ENCODE measurements around the gene CITED2. TPM values are rescaled to one million over a fixed set of nuclear protein-coding genes. Genes with fewer than 3 reads are reported as not detected.

CITED2 gene
- total RNA-seq, 1 experiment from 2014 or later, result 54.2 TPM

GRCh38 chr6:139329224-139329623 is 45.2 kb downstream of the CITED2 start:
- Histone ChIP-seq H3K27ac (ENCODE audit: low read length) (no peak overlapping the region), H3K79me2 (ENCODE audit: low read length) (no peaks in the 10 kb centered on the region), H3K27me3 (ENCODE audit: low read length) (no peaks in the 10 kb centered on the region), H3K4me2 (ENCODE audit: low read length) (no peak overlapping the region), H3K4me1 (ENCODE audit: insufficient read depth, low read length) (0 out of 2 replicates have a peak, but pooled peaks cover 2% of the 10 kb centered on the region), H3F3A (ENCODE audit: low read length, unreplicated experiment) (no peaks in the 10 kb centered on the region), H3K9me3 (ENCODE audit: low read length) (no peaks in the 10 kb centered on the region), H3K36me3 (ENCODE audit: low read depth, low read length) (no peaks in the 10 kb centered on the region), H3K9me2 (replicated peaks; ENCODE audit: low read length) (no peaks in the 10 kb centered on the region), H4K20me1 (ENCODE audit: low read length) (no peaks in the 10 kb centered on the region), H3K4me3 (ENCODE audit: low read length) (no peak overlapping the region), H3K9ac (ENCODE audit: low read length) (no peak overlapping the region), H2AFZ (ENCODE audit: low read length) (no peak overlapping the region)
- no peak for ATAC-seq
- TF ChIP-seq EZH2 (IDR thresholded peaks at IDR 0.05; ENCODE audit: low read length, unreplicated experiment) (no peak), EZH2phosphoT487 (IDR thresholded peaks at IDR 0.05; ENCODE audit: borderline replicate concordance, low read length) (no peak)
- TF ChIP-seq, protein P1, sequence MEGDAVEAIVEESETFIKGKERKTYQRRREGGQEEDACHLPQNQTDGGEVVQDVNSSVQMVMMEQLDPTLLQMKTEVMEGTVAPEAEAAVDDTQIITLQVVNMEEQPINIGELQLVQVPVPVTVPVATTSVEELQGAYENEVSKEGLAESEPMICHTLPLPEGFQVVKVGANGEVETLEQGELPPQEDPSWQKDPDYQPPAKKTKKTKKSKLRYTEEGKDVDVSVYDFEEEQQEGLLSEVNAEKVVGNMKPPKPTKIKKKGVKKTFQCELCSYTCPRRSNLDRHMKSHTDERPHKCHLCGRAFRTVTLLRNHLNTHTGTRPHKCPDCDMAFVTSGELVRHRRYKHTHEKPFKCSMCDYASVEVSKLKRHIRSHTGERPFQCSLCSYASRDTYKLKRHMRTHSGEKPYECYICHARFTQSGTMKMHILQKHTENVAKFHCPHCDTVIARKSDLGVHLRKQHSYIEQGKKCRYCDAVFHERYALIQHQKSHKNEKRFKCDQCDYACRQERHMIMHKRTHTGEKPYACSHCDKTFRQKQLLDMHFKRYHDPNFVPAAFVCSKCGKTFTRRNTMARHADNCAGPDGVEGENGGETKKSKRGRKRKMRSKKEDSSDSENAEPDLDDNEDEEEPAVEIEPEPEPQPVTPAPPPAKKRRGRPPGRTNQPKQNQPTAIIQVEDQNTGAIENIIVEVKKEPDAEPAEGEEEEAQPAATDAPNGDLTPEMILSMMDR (conservative IDR thresholded peaks at IDR 0.05; ENCODE audit: low read depth, low read length), result no peak
- intact Hi-C loops (cut with micrococcal nuclease), result no loop called here
- DNase-seq, result no peak
- ChIA-PET POLR2A (ENCODE audit: unreplicated experiment) (no interaction called here), CTCF (no interaction called here)
- no TSS peak for BruUV-seq (replicated peaks)

GRCh38 chr6:139327038-139327437 is 47.4 kb downstream of the CITED2 start:
- POLR2A ChIA-PET (ENCODE audit: unreplicated experiment), result no interaction called here
- H3K4me1 ChIP-seq (ENCODE audit: insufficient read depth, low read length), result peaks cover 9% of the 10 kb centered on the region; the same call in 1 of the 2 replicates
- no peaks in the 10 kb centered on the region for H3F3A ChIP-seq (ENCODE audit: low read length, unreplicated experiment)
- no peak for DNase-seq
- no peaks in the 10 kb centered on the region for H3K27me3 ChIP-seq (ENCODE audit: low read length)
- BruUV-seq (replicated peaks), result no TSS peak
- no peaks in the 10 kb centered on the region for H3K79me2 ChIP-seq (ENCODE audit: low read length)
- intact Hi-C loops (cut with micrococcal nuclease), result no loop called here
- no peaks in the 10 kb centered on the region for H3K9me2 ChIP-seq (replicated peaks; ENCODE audit: low read length)
- no peak overlapping the region for H3K27ac ChIP-seq (ENCODE audit: low read length)
- CTCF ChIA-PET, result interaction anchor here (0.8 kb wide), 1 partner anchor 108 kb away, joined by 4 read pairs; no protein-coding TSS in a partner anchor
- no peaks in the 10 kb centered on the region for H3K9me3 ChIP-seq (ENCODE audit: low read length)
- no peak overlapping the region for H3K9ac ChIP-seq (ENCODE audit: low read length)
- no peaks in the 10 kb centered on the region for H4K20me1 ChIP-seq (ENCODE audit: low read length)
- H3K36me3 ChIP-seq (ENCODE audit: low read depth, low read length), result no peaks in the 10 kb centered on the region
- H3K4me2 ChIP-seq (ENCODE audit: low read length), result no peak overlapping the region
- TF ChIP-seq, protein P1 (conservative IDR thresholded peaks at IDR 0.05; ENCODE audit: low read depth, low read length), result no peak
- TF ChIP-seq EZH2phosphoT487 (IDR thresholded peaks at IDR 0.05; ENCODE audit: borderline replicate concordance, low read length) (no peak), EZH2 (IDR thresholded peaks at IDR 0.05; ENCODE audit: low read length, unreplicated experiment) (no peak)
- H2AFZ ChIP-seq (ENCODE audit: low read length), result no peak overlapping the region
- no peak for ATAC-seq
- no peak overlapping the region for H3K4me3 ChIP-seq (ENCODE audit: low read length)

DNA sequence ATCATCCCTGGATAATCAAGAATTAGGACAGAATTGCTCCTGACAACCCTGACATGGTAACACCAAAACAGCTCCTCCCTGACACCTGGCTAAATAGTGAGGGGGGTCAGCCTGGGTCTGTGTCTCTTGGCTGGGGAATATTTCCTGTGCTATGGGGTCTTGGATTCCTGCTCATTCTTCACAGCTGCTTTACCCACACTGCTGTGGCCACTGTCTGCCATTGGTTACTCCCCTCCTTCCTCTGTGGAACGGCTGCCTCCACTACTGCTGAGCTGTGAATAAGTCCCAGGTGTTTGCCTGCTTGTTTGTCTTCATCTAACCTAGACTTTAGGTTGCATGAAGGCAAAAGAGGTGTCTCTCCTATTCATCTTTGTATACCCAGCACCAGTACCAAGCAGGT is 48.8 kb downstream of the CITED2 start:
- TF ChIP-seq, protein P1 (conservative IDR thresholded peaks at IDR 0.05; ENCODE audit: low read depth, low read length), result no peak
- no peak for TF ChIP-seq EZH2 (IDR thresholded peaks at IDR 0.05; ENCODE audit: low read length, unreplicated experiment)
- TF ChIP-seq EZH2phosphoT487 (IDR thresholded peaks at IDR 0.05; ENCODE audit: borderline replicate concordance, low read length), result no peak
- no peaks in the 10 kb centered on the region for H3K79me2 ChIP-seq (ENCODE audit: low read length)

More for the DNA sequence above, 48.8 kb downstream of the CITED2 start:
- peaks cover 9% of the 10 kb centered on the region; the same call in 1 of the 2 replicates for H3K4me1 ChIP-seq (ENCODE audit: insufficient read depth, low read length)
- intact Hi-C loops (cut with micrococcal nuclease), result loop anchor here (2.0 kb wide), 1 partner anchor 61 kb away; no protein-coding TSS in a partner anchor
- H4K20me1 ChIP-seq (ENCODE audit: low read length), result no peaks in the 10 kb centered on the region
- no peak for DNase-seq
- no peaks in the 10 kb centered on the region for H3K9me2 ChIP-seq (replicated peaks; ENCODE audit: low read length)
- H3K4me2 ChIP-seq (ENCODE audit: low read length), result no peak overlapping the region
- H3K4me3 ChIP-seq (ENCODE audit: low read length), result no peak overlapping the region
- CTCF ChIA-PET, result no interaction called here
- no peak overlapping the region for H3K9ac ChIP-seq (ENCODE audit: low read length)
- no peak overlapping the region for H3K27ac ChIP-seq (ENCODE audit: low read length)
- POLR2A ChIA-PET (ENCODE audit: unreplicated experiment), result no interaction called here
- H3K27me3 ChIP-seq (ENCODE audit: low read length), result no peaks in the 10 kb centered on the region
- H3K36me3 ChIP-seq (ENCODE audit: low read depth, low read length), result no peaks in the 10 kb centered on the region
- H2AFZ ChIP-seq (ENCODE audit: low read length), result no peak overlapping the region
- ATAC-seq, result no peak
- H3K9me3 ChIP-seq (ENCODE audit: low read length), result no peaks in the 10 kb centered on the region
- H3F3A ChIP-seq (ENCODE audit: low read length, unreplicated experiment), result no peaks in the 10 kb centered on the region
- BruUV-seq (replicated peaks), result no TSS peak

All from PC-3 (cell line).